Motor neuron (in vitro differentiated cells): Measurements from ENCODE around the gene SYCP1. TPM values are rescaled to one million over a fixed set of nuclear protein-coding genes. Genes with fewer than 3 reads are reported as not detected.

Experiments used
- ATAC-seq, 8 experiments: fragments of 200-7000 bp; cut with Tn5 transposase; replicated peaks in 6 of 8; 2 replicates each; pipeline ENCODE4 v1.8.0; 2021; ENCODE audit warnings: mild to moderate bottlenecking in 8 of 8, moderate library complexity in 8 of 8
- H3K27ac ChIP-seq, 2 donors: fragments of 250-450 bp; sonication (Bioruptor Pico); 2 replicates each; pipeline ENCODE4 v1.9.0; 2021; ENCODE audit warnings: antibody characterized with exemption in 2 of 2, mild to moderate bottlenecking in 2 of 2, moderate library complexity in 1 of 2
- H3K4me1 ChIP-seq, 2 donors: fragments of 250-450 bp; sonication (Bioruptor Pico); replicated peaks in 1 of 2; 2 replicates each; pipeline ENCODE4 v1.6.1; 2021; ENCODE audit warnings: antibody characterized with exemption in 2 of 2, mild to moderate bottlenecking in 2 of 2, moderate library complexity in 1 of 2
- H3K4me3 ChIP-seq, 5 donors: fragments of 250-450 bp; sonication (Bioruptor Pico); 2 replicates each; pipeline ENCODE4 v1.9.0; 2021; ENCODE audit warnings: antibody characterized with exemption in 5 of 5, mild to moderate bottlenecking in 5 of 5, moderate library complexity in 4 of 5
- WGBS, 10 experiments: fragments of 450-650 bp; shearing (Covaris generic); methylation state at CpG; one replicate each; pipeline ENCODE4 v1.0.0; 2022; 5-methylcytosine and 5-hydroxymethylcytosine counted together
- in situ Hi-C, 9 experiments: fragments of 400-800 bp; cut with MboI; loops; one replicate each; pipeline ENCODE4 v1.15.0; 2021; ENCODE audit warnings: low sequenced_read_pairs in 9 of 9, low pct_unique_long_range_greater_than_20kb in 2 of 9; ENCODE audit not compliant: unreplicated experiment in 9 of 9
- total RNA-seq, 8 experiments: library from RNA; unstranded; fragments of 300-600 nt; gene quantifications; 2 replicates each; pipeline versions ENCODE4 v1.2.3 to v1.2.4, GENCODE V29; 2022

The SYCP1 gene
- total RNA-seq, 8 experiments from 2014 or later: 0.15 to 0.99 TPM; not detected in 6

GRCh38 chr1:115036814-115037507 lies 182.3 kb downstream of the SYCP1 start:
- Histone ChIP-seq H3K27ac (no peak overlapping the region), H3K4me1 (no peaks in the 10 kb centered on the region), H3K4me3 (no peak overlapping the region)
- ATAC-seq: peak in 2 of 8 experiments; percentile 22 to 28
- in situ Hi-C loops: no loop called here
- WGBS, 10 experiments: 17 to 100% (median 73%) methylated on average over 1 to 4 of the region's 4 CpGs; no CpG with 5 or more reads in 1 of the 10 experiments

- no peak overlapping the region for H3K27ac ChIP-seq
- H3K4me3 ChIP-seq: no peak overlapping the region
- in situ Hi-C loops: loop anchor here in 1 of 9 experiments (5.0 kb wide), 1 partner anchor 58 kb away; no protein-coding TSS in a partner anchor
- ATAC-seq: no peak
- 8 to 100% (median 61%) methylated on average over 1 to 2 of the region's 2 CpGs for WGBS, 10 experiments
- H3K4me1 ChIP-seq: no peaks in the 10 kb centered on the region
Observed at GRCh38 chr1:115040501-115040900, 185.8 kb downstream of the SYCP1 start.

- peak in 3 of 8 experiments; percentile 68 to 81 (median 77) for ATAC-seq
- in situ Hi-C loops: loop anchor here in 1 of 9 experiments (5.0 kb wide), 1 partner anchor 59 kb away; no protein-coding TSS in a partner anchor
- H3K4me3 ChIP-seq: no peak overlapping the region
- no peak overlapping the region for H3K27ac ChIP-seq
- H3K4me1 ChIP-seq: no peaks in the 10 kb centered on the region
Observed at GRCh38 chr1:115041654-115042053, 187.0 kb downstream of the SYCP1 start.

Other genes starting within 250 kb of the SYCP1 start
- 1 to 10 TPM in 3 of 8 experiments, under 1 TPM in 5; 0.43 to 2.6 (median 0.90) TPM for gene DENND2C, start 184.8 kb upstream of the SYCP1 start, total RNA-seq
- under 1 TPM in 2 of 8 experiments, not detected in 6; 0.08 to 0.28 TPM for gene AMPD1, start 159.3 kb upstream of the SYCP1 start, total RNA-seq
- gene NRAS, start 138.1 kb upstream of the SYCP1 start, total RNA-seq: 10 to 100 TPM; 15.8 to 87.0 (median 50.8) TPM
- 100 to 1,000 TPM; 343 to 800 (median 541) TPM for gene CSDE1, start 96.9 kb upstream of the SYCP1 start, total RNA-seq
- 100 to 1,000 TPM in 2 of 8 experiments, 10 to 100 TPM in 6; 68.3 to 141 (median 92.4) TPM for gene SIKE1, start 74.2 kb upstream of the SYCP1 start, total RNA-seq
- gene TSHB, start 175.0 kb downstream of the SYCP1 start, total RNA-seq: under 1 TPM in 1 of 8 experiments, not detected in 7; 0.64 TPM
- gene TSPAN2, start 234.6 kb downstream of the SYCP1 start, total RNA-seq: 10 to 100 TPM in 3 of 8 experiments, 1 to 10 TPM in 2, under 1 TPM in 2, not detected in 1; 0.36 to 27.1 (median 9.7) TPM